HT1080 (cell line): ENCODE results near the gene KDM6B. TPM values are rescaled to one million over a fixed set of nuclear protein-coding genes. Genes with fewer than 3 reads are reported as not detected.

Source experiments
- DNase-seq: peaks from one replicate; pipeline ENCODE4 v3.0.0-alpha.2; 2015; ENCODE audit warnings: low read depth
- total RNA-seq: library from RNA; depleted of rRNA; stranded (reverse); fragments of >200 nt; shearing (Covaris generic); gene quantifications from 2 replicates; pipeline ENCODE4 v1.2.3, GENCODE V29; 2014

The KDM6B gene
- total RNA-seq, 1 experiment from 2014 or later: 0.87 TPM

GRCh38 chr17:7818746-7819645 lies 15.0 kb upstream of the KDM6B start:
- DNase-seq: no peak

DNA sequence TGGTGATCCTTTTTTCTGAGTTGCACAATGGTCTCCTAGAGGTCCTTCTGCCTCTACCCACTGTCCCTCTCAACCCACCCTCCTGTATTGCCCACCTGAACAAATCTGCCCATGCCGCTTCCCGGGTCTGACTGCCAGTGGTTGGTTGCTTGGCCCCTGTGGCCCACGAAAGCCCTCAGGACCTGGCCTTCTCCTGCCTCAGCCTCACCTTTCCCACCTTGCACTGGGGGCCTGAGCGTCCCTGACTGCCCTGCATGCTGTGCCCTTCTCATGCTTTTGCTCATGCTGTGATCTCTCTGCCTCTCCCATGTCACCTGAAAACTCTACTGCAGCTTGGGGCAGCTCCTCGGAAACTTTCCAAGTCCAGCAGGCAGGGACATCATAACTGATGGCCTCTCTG lies 13.8 kb upstream of the KDM6B start:
- DNase-seq: no peak

- no peak for DNase-seq
Observed at GRCh38 chr17:7822126-7822525, 11.9 kb upstream of the KDM6B start.

DNA sequence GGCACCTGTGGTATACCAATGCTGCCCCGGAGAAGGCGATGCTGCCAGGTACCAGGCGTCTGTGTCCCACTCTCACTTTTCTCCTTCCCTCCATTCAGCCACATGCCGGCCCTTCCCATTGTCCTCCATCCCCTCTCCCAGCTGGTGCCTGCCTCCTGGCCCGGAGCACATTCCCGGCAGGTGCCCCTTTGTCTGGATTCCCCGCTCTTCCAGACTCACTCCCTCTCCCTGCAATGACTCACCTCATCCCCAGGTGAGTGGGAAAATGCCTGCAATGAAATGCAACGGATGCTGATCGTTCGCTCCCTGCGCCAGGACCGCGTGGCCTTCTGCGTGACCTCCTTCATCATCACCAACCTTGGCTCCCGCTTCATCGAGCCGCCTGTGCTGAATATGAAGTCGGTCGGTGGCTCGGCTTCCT lies 10.4 kb upstream of the KDM6B start:
- no peak for DNase-seq

DNA sequence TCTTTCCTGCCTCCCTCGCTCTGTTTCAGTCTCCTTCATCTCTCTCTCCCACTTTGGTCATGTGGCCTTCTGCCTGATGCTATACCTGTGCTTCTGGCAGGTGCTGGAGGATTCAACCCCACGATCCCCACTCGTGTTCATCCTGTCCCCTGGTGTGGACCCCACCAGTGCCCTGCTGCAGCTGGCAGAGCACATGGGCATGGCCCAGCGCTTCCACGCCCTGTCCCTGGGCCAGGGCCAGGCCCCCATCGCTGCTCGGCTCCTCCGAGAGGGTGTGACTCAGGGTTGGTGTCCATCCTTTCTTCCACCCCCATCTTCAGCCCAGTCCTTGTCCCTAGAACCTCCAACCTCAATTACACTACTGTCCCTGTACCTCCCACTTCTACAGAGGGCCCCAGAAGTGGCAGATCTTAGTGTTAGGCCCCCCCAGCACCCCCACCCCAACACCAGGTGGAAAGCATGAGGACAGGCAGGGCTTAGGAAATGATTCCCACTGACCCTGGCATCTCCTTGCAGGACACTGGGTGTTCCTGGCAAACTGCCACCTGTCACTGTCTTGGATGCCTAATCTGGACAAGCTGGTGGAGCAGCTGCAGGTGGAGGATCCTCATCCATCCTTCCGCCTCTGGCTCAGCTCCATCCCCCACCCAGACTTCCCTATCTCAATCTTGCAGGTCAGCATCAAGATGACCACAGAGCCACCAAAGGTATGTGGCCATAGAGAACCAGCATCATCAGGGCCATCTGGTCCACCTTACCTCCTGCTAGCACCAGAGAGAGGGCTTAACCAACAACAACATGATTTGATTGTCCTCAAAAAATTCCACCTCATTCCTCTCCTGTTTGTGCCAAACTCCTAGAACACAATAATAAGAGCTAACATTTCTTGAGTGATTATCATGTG lies 9.7 kb upstream of the KDM6B start:
- no peak for DNase-seq

DNA sequence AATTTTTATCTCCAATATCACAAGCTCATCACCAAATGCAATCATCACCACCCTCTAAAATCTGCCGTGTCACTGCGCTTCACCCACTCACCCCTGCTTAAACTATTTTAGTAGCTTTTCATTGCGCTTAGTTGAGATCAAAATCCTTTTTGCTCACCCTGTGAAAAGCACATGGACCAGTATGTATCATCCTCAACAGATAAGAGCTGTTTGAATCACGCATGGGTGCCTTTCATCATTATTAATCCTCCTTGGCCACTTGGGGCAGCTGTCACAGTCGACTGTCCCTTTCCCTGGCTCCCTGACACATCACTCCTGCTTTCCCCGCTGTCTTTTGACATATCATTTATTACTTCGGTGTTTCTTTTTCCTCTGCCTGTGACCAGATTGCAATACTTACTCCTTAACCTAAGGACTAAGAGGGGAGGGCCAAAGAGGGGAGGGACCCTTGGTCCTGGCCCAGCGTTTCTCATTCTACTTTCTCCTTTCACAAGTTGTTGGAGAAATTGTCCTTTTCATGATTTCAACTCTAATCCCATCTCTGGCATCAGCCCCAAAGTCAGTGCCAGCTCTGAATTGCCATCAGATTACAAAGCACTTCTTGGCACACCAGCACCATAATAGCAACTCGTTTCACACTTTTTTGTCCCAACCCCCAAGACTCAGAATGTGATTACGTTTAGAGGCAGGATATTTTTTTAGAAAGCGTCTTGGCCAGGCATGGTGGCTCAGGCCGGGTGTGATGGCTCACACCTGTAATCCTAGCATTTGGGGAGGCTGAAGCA lies 8.6 kb upstream of the KDM6B start:
- no peak for DNase-seq

GRCh38 chr17:7830616-7831015 lies 3.4 kb upstream of the KDM6B start:
- DNase-seq: no peak

DNA sequence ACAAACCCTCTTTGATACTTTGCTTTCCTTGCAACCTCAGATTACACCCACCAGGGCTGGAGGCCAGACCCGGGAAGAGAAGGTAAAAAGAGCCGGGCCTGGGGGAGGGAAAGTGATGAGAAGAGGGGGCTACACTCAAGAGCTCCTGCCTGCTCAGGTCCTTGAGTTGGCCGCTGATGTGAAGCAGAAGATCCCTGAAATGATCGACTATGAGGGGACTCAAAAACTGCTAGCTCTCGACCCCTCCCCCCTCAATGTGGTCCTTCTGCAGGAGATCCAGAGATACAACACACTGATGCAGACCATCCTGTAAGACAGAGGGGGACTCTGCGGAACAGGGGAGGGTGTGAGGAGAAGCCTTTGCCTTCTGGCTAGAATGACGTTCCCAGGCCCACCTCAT lies 2.8 kb upstream of the KDM6B start:
- no peak for DNase-seq

GRCh38 chr17:7832431-7832830 lies 1.6 kb upstream of the KDM6B start:
- DNase-seq: no peak

DNA sequence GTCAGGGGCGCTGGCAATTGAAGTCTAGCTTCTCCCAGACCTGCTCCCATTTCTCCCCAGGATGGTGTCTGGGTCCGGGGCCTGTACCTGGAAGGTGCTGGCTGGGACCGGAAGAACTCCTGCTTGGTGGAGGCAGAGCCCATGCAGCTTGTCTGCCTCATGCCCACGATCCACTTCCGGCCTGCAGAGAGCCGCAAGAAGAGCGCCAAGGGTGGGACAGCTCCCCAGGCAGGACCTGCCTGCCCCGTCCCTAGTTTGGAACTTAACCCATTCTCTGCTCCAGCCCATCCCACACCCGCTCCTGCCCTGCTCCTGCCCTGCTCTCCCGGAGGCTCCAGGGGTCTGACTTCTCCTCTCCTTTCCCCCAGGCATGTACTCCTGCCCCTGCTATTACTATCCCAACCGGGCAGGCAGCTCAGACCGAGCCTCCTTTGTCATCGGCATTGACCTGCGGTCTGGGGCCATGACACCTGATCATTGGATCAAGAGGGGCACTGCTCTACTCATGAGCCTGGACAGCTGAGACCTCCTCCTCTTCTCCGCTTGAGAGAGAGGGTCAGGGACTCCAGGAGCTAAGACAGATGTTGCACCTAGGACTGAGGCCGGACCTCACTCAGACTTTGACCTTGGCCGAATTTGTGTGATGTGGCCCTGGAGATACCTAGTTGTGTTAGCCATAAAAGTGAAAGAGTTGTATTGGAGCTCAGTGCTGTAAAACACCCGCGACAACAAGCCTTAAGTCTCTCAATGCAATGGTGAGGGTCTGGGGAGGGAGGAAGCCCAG lies 814 bp upstream of the KDM6B start:
- DNase-seq: no peak

DNA sequence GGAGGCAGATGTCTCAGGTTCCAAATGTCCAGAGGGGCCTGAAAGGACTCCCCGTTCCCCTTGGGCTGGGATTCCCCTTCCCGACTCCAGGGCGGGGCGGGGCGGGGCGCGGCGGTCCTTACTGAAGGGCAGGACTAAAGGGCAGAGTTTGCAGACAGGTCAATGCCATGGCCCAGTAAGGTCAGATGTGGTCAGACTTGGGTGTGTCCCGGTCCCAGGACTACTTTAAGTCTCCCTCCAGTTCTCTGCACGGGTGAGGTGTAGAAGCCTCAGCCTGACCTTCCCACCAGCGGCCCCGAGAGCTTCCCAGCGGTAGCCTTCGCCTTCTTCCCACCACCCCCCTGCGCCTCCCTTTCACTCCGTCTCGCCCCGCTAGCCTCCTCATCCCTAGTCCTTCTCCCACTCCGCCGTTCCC lies 532 bp downstream of the KDM6B start:
- DNase-seq: no peak

DNA sequence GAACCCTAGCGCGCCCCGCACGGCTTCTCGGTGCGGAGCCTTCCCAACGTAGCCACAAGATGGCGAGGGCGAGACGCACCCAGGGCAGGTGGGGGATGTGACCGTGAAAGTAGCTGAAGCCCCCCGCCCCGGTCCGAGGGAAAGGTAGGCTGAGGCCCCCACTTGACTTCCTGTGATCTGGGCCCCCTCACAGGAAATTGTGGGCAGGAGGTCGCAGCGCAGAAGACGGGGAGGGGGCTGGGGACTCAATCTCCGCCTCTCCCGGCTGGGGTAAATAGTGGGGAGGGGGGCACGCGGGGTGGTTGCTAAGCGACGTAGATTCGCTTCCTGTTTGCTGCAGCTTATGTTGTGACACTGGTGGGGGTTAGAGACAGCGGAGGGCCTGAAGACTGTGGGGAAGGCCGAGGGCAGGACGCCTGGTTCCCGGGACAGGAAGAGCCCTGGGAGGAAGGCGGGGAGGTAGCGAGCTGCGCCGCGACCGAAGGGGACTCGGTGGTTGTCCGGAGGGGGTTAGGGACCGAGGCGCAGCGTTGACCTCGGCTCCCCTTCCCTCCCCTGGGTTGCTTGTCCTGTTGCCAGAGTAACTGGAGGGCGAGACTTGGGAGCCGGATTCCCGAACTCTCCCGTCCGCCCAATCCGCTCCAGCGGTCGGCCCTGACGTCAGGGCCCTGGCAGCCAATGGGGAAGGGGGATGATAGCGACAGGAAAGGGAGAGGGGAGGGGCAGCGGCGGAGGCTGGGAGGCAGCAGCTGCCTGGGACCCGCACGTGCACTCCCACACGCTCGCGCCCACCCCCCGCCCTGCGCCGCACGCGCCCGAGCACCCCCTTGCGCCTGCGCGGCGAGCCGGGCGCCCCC lies 1.2 kb downstream of the KDM6B start:
- DNase-seq: peak; percentile 98

DNA sequence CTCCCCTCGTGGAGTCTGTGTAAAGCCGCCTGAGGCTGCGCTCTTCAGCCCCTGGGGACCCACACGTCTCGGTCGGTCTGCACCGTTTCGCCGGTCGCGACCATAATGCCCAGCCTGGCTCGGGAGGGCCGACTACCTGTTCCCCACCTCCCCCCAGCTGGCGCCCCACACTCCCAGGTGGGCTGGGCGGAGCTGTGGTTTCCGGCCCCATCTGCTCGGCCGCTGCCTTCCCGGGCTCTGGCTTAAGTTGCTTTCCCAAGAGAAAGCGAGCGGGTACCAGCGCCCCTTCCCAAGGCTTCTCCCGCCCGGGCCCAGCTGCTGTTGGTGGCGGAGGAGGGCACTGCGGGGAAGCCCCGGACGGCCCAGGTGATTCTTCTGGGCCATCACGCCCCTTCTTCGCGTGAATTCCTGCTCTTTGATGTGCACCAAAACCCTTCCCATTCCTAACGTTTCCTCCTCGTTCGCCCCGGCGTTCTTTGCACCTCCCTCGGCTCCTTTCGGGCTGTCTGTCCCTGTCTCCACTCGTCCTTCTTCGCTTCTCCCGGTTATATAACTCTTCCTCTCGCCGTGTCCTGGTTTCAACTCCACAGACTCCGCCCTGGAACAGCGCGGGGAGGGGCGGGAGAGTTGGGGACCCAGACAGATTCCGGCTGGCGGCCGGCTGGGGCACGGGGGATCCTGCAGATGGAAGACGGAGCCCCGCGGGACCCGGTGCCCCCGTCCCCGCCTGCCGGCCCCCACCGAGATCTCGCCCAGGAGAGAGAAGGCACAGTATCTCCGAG lies 2.0 kb downstream of the KDM6B start:
- DNase-seq: peak; percentile 52

DNA sequence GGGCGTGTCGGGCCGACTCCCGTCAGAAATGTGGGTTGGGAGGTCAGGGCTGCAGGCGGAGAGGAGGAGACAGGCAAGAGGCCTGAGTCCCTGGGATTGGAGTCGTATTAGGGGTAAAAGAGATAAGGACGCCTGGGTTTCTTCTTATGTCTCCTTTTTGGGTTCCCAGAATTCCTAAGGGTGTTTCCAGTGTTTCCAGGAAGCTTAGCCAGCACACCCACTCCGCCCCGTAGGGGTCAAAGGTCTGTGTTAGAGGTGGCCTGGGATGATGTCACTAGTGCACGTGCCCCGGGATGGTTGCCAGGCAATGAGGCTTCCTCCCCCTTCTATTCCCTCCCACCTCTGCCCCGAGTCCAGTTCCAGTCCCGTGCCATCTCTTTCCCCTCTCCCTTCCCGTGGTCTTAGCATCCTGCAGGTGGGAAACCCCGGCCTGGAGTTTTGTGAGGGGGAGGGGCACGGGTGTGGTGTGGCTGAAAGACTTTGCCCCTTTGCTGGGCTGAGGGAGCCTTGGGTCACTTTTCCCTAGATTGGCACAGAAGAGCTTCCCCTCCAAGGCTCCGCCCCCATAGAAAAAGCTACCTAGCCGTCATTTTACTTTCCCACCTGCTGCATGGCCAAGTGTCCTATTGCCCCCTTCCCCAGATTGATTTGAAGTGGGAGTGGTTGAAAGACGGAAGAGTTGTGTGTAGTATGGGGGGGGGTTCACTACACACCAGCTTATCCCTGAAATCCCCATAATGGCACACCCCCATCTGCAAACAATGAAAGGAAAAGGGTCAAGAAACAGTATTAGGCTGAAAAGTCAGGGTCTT lies 2.8 kb downstream of the KDM6B start:
- peak; percentile 97 for DNase-seq

DNA sequence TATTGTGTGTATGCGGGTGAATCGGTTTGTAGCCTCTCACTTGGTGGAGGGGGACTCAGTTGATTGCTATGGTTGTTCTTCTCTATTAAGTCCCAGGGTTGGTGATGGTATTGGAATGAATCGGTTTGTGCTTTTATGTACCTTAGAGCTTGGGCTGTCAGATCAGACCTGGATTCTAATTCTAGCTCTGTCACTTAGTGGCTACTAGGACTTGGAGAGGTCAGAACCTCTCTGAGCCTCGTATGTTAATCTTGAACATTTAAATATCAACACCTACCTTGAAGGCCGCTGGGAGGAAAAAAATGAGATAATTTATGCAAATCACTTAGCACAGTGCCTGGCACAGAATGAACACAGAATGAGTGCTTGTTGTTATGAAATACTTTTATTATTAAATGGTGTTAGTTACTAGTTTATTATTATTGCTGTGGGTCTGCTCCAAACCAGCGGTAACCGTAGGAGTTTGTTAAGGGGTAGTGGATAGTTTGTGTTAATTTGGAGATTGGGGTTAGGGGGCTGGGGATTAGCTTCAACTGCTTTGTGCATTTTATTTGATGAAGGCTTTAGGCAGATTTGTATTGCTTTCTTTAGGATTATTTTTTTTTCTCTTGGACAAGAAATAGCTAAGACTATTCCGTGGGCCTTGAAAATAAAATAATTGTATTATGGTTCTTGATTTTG lies 3.5 kb downstream of the KDM6B start:
- DNase-seq: no peak

DNA sequence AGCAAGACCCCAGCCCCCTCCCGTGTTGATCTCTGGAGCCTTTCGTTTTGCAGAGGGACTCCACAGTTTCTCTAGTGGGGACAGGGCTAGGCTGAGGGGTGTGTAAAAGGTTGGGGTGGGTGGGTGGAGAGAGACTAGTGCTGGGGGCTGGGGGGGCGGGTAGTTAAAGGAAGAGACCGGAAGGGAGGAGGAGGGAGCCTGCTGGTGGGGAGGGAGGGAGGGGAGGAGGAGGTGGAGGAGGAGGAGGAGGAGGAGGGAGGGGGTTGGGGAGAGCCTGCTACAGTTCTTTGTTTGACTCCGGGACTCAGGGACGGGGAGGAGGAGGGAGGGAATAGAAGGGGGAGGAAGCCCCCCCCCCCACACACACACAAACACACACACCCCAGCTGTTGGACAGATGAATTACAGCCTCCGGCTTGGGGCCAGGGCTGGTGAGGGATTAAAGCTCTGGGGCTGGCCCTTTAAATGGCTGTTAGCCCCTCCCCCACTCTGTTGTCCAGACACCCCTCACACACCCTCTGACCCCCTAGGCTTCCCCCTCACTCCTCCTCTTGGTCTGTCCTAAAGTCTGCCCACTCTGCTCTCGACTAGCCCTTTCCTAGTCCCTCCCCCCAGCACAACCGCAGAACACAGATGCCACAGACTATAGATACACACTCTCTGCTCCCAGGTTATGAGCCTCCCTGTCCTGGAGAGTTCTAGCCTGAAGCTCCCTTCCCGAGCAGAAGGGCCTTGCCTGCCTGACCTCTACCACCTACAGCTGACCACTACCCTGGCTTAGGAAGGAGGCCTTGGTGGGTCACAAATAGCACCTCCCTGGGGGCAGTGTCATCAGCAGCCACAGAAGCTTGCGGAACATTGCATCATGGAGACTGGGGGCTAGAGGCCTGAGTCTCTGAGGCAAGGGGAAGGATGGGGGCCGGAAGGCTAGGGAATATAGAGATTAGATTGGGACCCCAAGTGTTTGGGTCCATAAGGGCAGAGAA lies 4.4 kb downstream of the KDM6B start:
- DNase-seq: no peak
